Measurements from ENCODE around the gene CARMIL3.
"Not testable (repeated sequence)": the region's sequence is repeated elsewhere in the genome, so short reads cannot be mapped to it uniquely, and the experiment has no call there.

Gene CARMIL3

DNA sequence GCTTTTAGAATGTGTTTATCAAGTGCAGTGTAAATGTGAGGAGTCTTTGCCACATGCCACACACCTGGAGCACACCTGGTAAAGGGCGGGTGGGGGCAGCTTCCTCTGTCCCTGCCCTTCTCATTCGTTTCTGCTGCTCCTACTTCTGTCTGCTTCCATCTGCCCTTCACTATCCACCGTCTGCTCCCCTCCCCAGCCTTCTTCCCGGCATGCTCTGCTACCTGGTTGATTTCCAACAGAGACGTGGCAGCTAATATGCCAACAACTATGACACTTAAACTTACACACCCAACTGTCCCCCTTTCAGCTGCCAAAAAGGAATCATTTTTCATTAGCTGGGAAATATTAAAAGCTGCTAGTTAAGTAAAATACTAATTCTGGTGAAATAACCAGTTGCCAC lies 9.1 kb upstream of the CARMIL3 start:
- Histone ChIP-seq H3K4me1 (ENCODE audit: control insufficient read depth, insufficient read depth, low read length) (no peaks in the 10 kb centered on the region), H3K9ac (ENCODE audit: low read length) (no peak overlapping the region), H3K27me3 (ENCODE audit: control insufficient read depth, insufficient read depth, low read length) (peaks cover 5% of the 10 kb centered on the region), H3K9me3 (ENCODE audit: control insufficient read depth, insufficient read depth, low read depth, low read length) (no peaks in the 10 kb centered on the region), H3K27ac (ENCODE audit: low read depth, low read length) (no peak overlapping the region), H3K36me3 (ENCODE audit: control insufficient read depth, insufficient read depth, low read length) (no peaks in the 10 kb centered on the region), H3K4me3 (ENCODE audit: low read depth, low read length) (no peak overlapping the region)

DNA sequence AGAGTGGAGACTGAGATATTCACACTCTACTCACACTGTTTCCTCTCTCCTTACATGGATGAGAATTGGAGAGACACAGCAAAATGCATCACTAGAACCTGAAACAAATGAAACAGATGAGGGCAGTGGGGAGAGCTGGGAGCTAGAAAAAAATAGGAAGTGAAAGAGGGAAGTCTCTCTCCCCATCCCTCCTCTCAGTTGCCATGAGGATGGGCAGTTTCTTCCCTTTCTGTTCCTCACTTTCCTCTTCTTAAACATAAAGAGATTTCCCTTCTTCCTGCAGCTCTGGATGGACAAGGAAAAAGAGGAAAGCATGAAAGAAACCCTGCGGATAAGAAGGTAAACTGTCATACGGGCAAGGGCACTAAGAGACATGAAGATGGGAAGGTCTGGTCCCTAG lies 2.8 kb upstream of the CARMIL3 start:
- Histone ChIP-seq H3K27me3 (ENCODE audit: control insufficient read depth, insufficient read depth, low read length) (peaks cover 44% of the 10 kb centered on the region), H3K4me1 (ENCODE audit: control insufficient read depth, insufficient read depth, low read length) (peaks cover 14% of the 10 kb centered on the region)
- not testable (repeated sequence) for H3K36me3 ChIP-seq (ENCODE audit: control insufficient read depth, insufficient read depth, low read length); H3K27ac ChIP-seq (ENCODE audit: low read depth, low read length); H3K9me3 ChIP-seq (ENCODE audit: control insufficient read depth, insufficient read depth, low read depth, low read length); H3K9ac ChIP-seq (ENCODE audit: low read length); H3K4me3 ChIP-seq (ENCODE audit: low read depth, low read length)

DNA sequence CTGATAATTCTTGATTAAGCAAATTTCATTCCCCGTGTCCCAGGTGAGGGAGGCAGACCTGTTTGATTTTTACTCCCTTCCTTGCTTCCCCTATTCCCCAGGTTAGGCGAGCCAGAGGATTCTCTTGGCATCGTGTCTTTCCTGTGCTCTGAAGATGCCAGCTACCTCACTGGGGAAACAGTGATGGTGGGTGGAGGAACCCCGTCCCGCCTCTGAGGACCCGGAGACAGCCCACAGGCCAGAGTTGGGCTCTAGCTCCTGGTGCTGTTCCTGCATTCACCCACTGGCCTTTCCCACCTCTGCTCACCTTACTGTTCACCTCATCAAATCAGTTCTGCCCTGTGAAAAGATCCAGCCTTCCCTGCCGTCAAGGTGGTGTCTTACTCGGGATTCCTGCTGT lies 1.1 kb upstream of the CARMIL3 start:
- H3K9me3 ChIP-seq (ENCODE audit: control insufficient read depth, insufficient read depth, low read depth, low read length); H3K27ac ChIP-seq (ENCODE audit: low read depth, low read length); H3K4me3 ChIP-seq (ENCODE audit: low read depth, low read length); H3K9ac ChIP-seq (ENCODE audit: low read length); H3K36me3 ChIP-seq (ENCODE audit: control insufficient read depth, insufficient read depth, low read length): not testable (repeated sequence)
- Histone ChIP-seq H3K27me3 (ENCODE audit: control insufficient read depth, insufficient read depth, low read length) (peaks cover 52% of the 10 kb centered on the region), H3K4me1 (ENCODE audit: control insufficient read depth, insufficient read depth, low read length) (peaks cover 14% of the 10 kb centered on the region)

DNA sequence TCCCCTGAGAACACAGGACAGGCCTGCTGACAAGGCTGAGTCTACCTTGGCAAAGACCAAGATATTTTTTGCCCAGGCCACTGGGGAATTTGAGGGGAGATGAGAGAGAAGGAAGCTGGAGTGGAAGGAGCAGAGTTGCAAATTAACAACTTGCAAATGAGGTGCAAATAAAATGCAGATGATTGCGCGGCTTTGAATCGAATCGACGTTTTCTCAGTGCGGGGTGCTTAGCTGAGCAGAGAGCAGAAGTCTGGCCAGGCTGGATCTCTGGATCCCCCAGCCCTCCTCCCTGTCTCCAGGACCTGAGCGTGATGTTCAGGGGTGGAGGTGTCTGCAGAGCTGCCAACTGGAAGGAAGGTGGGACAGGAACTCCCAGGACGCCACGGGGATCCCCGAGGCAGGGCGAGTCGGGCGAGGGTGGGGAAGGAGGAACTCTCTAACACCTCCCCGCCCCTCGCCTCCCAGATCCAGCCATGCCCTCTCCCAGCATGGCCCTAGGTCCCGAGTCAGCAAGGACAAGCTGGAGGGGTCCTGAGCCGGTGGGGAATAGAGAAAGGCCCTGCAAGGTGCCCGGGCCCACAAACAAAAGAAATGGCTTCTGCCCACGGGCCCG lies 527 bp upstream of the CARMIL3 start:
- Histone ChIP-seq H3K27ac (ENCODE audit: low read depth, low read length) (no peak overlapping the region; the same call in 1 of the 2 replicates), H3K27me3 (ENCODE audit: control insufficient read depth, insufficient read depth, low read length) (peaks cover 52% of the 10 kb centered on the region), H3K9me3 (ENCODE audit: control insufficient read depth, insufficient read depth, low read depth, low read length) (no peaks in the 10 kb centered on the region), H3K4me3 (ENCODE audit: low read depth, low read length) (peak overlapping the region; percentile 95), H3K4me1 (ENCODE audit: control insufficient read depth, insufficient read depth, low read length) (peaks cover 14% of the 10 kb centered on the region), H3K36me3 (ENCODE audit: control insufficient read depth, insufficient read depth, low read length) (no peaks in the 10 kb centered on the region), H3K9ac (ENCODE audit: low read length) (peak overlapping the region; percentile 73)

DNA sequence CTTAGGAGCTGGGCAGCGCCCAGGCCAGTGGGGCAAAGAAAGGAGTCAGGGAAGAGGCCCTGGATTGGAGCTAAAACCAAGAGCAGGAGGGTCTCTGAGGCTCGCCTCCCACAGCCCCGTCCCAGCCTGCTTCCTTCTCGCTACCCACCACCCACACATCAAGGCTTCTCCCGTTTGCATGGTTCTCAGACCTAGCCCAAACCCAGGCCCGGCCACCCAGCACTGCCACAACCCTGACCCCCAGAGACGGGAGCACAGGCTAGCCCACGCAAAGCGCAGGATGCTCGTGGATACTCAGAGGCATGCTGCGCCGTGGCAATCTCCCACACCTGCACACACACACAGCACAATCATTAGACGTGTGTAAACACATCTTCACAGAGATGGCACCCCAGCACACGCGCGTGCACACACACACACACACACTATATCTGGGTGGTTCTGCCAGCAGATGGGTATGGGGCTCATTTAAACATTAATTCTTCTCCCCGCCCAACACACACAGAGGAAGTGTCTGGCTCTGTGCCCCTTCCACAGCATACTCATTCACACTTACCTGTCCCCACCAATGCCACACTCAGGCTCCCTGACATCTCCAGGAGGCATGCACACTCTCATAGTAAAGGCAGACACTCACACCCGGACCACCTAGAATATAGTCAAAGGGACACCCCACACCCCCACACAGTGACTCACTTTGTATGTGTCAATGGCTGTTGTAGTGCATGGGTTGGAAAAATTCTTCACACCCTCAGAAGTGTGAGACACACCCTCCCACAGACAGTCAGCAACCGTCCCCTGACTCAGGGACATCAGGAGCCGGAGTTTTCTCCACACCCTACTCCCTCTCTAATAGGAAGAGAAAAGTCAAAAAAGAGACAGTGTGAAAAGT lies 1.1 kb downstream of the CARMIL3 start:
- Histone ChIP-seq H3K27me3 (ENCODE audit: control insufficient read depth, insufficient read depth, low read length) (peaks cover 50% of the 10 kb centered on the region; the same call in 1 of the 2 replicates), H3K4me1 (ENCODE audit: control insufficient read depth, insufficient read depth, low read length) (peaks cover 14% of the 10 kb centered on the region), H3K36me3 (ENCODE audit: control insufficient read depth, insufficient read depth, low read length) (no peaks in the 10 kb centered on the region), H3K27ac (ENCODE audit: low read depth, low read length) (no peak overlapping the region), H3K9ac (ENCODE audit: low read length) (no peak overlapping the region), H3K4me3 (ENCODE audit: low read depth, low read length) (peak overlapping the region; percentile 95), H3K9me3 (ENCODE audit: control insufficient read depth, insufficient read depth, low read depth, low read length) (no peaks in the 10 kb centered on the region)

DNA sequence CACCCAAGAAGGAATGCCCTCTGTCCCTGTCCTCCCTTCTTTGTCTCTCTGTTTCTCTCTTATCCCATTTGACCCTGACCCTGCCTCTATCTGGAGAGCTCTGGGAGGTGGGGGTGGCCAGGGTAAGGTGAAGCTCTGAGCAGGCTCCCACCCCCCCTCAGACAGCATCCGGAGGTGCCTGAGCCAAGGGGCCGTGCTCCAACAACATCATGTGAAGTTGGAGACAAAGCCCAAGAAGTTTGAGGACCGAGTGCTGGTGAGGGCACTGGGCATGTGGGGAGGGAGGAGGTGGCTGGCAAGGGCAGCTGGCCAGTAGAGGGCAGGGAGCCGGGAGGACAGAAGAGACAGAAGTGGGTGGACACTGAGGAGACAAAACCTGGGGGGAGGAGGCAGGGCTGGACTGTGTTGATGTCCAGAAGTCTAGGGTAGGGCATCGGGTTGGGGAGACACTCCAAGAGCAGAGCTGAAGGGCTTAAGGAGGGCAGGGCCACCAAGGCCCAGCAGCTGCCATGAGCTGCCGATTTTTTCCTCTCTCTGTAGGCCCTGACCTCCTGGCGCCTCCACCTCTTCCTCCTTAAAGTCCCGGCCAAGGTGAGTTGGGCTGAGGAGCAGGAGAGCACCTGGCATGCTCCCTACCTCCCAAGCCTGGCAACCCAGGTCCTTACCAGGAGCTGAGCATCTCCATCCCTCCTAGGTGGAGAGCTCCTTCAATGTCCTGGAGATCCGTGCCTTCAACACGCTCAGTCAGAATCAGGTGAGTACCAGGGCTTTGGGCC lies 1.9 kb downstream of the CARMIL3 start:
- no peaks in the 10 kb centered on the region for H3K36me3 ChIP-seq (ENCODE audit: control insufficient read depth, insufficient read depth, low read length)
- H3K9ac ChIP-seq (ENCODE audit: low read length): no peak overlapping the region
- peaks cover 48% of the 10 kb centered on the region; the same call in 1 of the 2 replicates for H3K27me3 ChIP-seq (ENCODE audit: control insufficient read depth, insufficient read depth, low read length)
- peaks cover 15% of the 10 kb centered on the region for H3K4me1 ChIP-seq (ENCODE audit: control insufficient read depth, insufficient read depth, low read length)
- H3K4me3 ChIP-seq (ENCODE audit: low read depth, low read length): no peak overlapping the region
- no peak overlapping the region for H3K27ac ChIP-seq (ENCODE audit: low read depth, low read length)
- no peaks in the 10 kb centered on the region for H3K9me3 ChIP-seq (ENCODE audit: control insufficient read depth, insufficient read depth, low read depth, low read length)

DNA sequence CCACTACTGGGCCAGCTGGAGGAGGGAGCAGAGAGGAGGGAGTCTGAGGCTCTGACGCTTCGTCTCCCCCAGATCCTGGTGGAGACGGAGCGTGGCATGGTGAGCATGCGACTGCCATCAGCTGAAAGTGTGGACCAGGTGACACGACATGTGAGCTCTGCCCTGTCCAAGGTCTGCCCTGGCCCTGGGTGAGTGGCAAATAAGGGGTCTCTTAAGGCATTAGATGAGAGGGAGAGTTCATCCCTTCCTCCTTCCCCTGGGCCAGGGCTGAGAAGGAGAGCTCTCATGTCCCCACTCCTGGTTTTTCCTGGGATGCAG lies 2.5 kb downstream of the CARMIL3 start:
- peaks cover 44% of the 10 kb centered on the region; the same call in 1 of the 2 replicates for H3K27me3 ChIP-seq (ENCODE audit: control insufficient read depth, insufficient read depth, low read length)
- H3K9me3 ChIP-seq (ENCODE audit: control insufficient read depth, insufficient read depth, low read depth, low read length): no peaks in the 10 kb centered on the region
- no peak overlapping the region for H3K27ac ChIP-seq (ENCODE audit: low read depth, low read length)
- no peak overlapping the region for H3K4me3 ChIP-seq (ENCODE audit: low read depth, low read length)
- no peaks in the 10 kb centered on the region for H3K36me3 ChIP-seq (ENCODE audit: control insufficient read depth, insufficient read depth, low read length)
- H3K9ac ChIP-seq (ENCODE audit: low read length): no peak overlapping the region
- H3K4me1 ChIP-seq (ENCODE audit: control insufficient read depth, insufficient read depth, low read length): peaks cover 19% of the 10 kb centered on the region

DNA sequence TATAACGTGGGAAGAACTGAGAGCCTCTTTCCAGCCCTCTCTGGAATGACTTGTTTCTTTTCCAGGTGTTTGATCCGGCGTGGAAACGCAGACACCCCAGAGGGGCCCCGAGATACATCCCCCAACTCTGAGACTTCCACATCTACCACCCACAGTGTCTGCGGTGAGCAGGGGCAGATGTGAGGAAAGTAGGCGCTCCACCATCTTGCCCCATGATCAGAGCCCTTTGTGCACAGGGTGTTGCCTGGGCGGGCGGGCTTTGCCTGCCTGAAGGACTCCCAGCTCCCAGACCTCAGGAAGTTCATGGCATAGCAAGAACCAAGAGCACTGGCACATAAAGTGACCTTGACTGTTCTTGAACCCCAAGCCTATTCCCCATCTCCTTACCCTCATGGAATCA lies 2.8 kb downstream of the CARMIL3 start:
- Histone ChIP-seq H3K27ac (ENCODE audit: low read depth, low read length) (no peak overlapping the region), H3K4me3 (ENCODE audit: low read depth, low read length) (no peak overlapping the region), H3K36me3 (ENCODE audit: control insufficient read depth, insufficient read depth, low read length) (no peaks in the 10 kb centered on the region), H3K9ac (ENCODE audit: low read length) (no peak overlapping the region), H3K27me3 (ENCODE audit: control insufficient read depth, insufficient read depth, low read length) (peaks cover 42% of the 10 kb centered on the region; the same call in 1 of the 2 replicates), H3K4me1 (ENCODE audit: control insufficient read depth, insufficient read depth, low read length) (peaks cover 19% of the 10 kb centered on the region), H3K9me3 (ENCODE audit: control insufficient read depth, insufficient read depth, low read depth, low read length) (no peaks in the 10 kb centered on the region)

DNA sequence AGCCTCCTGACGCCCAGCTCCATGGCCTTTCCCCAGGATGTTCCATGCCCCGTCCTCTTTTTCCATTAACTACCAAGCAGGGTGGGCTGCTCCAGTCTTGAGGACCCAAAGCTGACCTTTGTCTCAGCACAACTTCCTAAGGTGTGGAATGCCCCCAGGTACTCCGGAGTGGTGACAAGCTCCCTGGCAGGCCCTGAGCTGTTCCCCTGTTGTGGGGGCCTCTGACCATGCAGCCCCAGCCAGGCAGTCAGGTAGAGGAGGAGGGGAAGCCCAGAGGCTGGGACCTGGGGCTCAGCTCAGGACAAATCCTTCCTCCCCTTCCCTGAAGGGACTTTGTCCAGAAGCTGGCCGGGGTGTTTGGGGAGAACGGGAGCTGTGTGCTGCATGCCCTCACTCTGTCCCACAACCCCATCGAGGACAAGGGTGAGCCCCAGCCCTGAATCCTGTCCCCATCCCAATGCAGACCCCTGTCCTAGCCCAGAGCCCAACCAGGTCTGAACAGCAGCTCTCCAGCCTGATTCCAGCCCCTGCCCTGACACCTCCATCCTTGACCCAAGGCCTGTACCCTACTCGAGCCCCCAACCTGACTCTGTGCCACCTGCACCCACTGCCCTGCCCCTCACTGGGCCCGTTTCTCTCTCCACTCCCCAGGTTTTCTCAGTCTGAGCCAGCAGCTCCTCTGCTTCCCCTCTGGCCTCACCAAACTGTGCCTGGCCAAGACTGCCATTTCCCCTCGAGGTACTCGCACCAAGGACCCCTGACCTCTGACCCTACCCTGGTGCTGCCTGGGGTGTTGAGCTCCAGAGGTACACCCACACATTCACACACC lies 4.4 kb downstream of the CARMIL3 start:
- H3K36me3 ChIP-seq (ENCODE audit: control insufficient read depth, insufficient read depth, low read length): no peaks in the 10 kb centered on the region
- no peaks in the 10 kb centered on the region for H3K9me3 ChIP-seq (ENCODE audit: control insufficient read depth, insufficient read depth, low read depth, low read length)
- H3K27me3 ChIP-seq (ENCODE audit: control insufficient read depth, insufficient read depth, low read length): peaks cover 30% of the 10 kb centered on the region; the same call in 1 of the 2 replicates
- no peak overlapping the region for H3K9ac ChIP-seq (ENCODE audit: low read length)
- H3K27ac ChIP-seq (ENCODE audit: low read depth, low read length): no peak overlapping the region
- peaks cover 14% of the 10 kb centered on the region for H3K4me1 ChIP-seq (ENCODE audit: control insufficient read depth, insufficient read depth, low read length)
- H3K4me3 ChIP-seq (ENCODE audit: low read depth, low read length): no peak overlapping the region

DNA sequence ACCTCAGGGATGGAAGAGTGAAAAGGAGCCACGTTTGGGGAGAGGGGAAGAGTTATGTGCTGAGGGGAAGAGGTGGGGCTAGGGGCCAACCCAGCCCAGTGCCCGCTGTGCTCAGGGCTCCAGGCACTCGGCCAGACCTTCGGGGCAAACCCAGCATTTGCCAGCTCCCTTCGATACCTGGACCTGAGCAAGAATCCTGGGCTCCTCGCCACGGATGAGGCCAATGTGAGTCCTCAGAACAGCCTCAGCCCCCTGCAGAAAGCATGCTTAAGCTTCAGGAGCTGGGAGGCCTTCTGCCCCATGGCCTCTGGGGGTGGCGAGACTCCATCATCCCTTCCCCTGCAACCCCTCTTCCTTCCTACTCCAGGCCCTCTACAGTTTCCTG lies 5.0 kb downstream of the CARMIL3 start:
- Histone ChIP-seq H3K4me3 (ENCODE audit: low read depth, low read length) (no peak overlapping the region), H3K9ac (ENCODE audit: low read length) (no peak overlapping the region), H3K9me3 (ENCODE audit: control insufficient read depth, insufficient read depth, low read depth, low read length) (no peaks in the 10 kb centered on the region), H3K36me3 (ENCODE audit: control insufficient read depth, insufficient read depth, low read length) (no peaks in the 10 kb centered on the region), H3K4me1 (ENCODE audit: control insufficient read depth, insufficient read depth, low read length) (peaks cover 10% of the 10 kb centered on the region; the same call in 1 of the 2 replicates), H3K27me3 (ENCODE audit: control insufficient read depth, insufficient read depth, low read length) (peaks cover 24% of the 10 kb centered on the region; the same call in 1 of the 2 replicates), H3K27ac (ENCODE audit: low read depth, low read length) (no peak overlapping the region)
